GM23338 (cell line): ENCODE data around the gene MIGA1. TPM values are rescaled to one million over a fixed set of nuclear protein-coding genes. Genes with fewer than 3 reads are reported as not detected.

Experiments used
- ATAC-seq: fragments of 200-7000 bp; cut with Tn5 transposase; 3 replicates; pipeline ENCODE4 v1.9.1; 2020
- DNase-seq: peaks from one replicate; pipeline ENCODE4 v3.0.0-alpha.2; 2015; ENCODE audit warnings: low spot score
- H2AFZ ChIP-seq: fragments of 200-600 bp; sonication (generic); 2 replicates; pipeline ENCODE4 v1.8.0; 2016; ENCODE audit warnings: antibody characterized with exemption, mild to moderate bottlenecking, moderate library complexity
- H3F3A ChIP-seq: fragments of 200-600 bp; sonication (generic); replicated peaks from 2 replicates; pipeline ENCODE4 v1.8.0; 2017; ENCODE audit warnings: antibody characterized with exemption, mixed run types, low read depth
- H3K27ac ChIP-seq: fragments of 200-600 bp; sonication (generic); 2 replicates; pipeline ENCODE4 v1.6.1; 2016; ENCODE audit warnings: low read depth
- H3K27me3 ChIP-seq: fragments of 200-600 bp; sonication (generic); 2 replicates; pipeline ENCODE4 v1.8.0; 2016; ENCODE audit warnings: mild to moderate bottlenecking, mixed run types, moderate library complexity; ENCODE audit not compliant: insufficient read depth
- H3K36me3 ChIP-seq: fragments of 200-600 bp; sonication (generic); 2 replicates; pipeline ENCODE4 v1.8.0; 2016; ENCODE audit warnings: mild to moderate bottlenecking; ENCODE audit not compliant: insufficient read depth
- H3K4me1 ChIP-seq: fragments of 200-600 bp; sonication (generic); 2 replicates; pipeline ENCODE4 v1.8.0; 2016; ENCODE audit warnings: mild to moderate bottlenecking, moderate library complexity; ENCODE audit not compliant: insufficient read depth
- H3K4me2 ChIP-seq: fragments of 200-600 bp; sonication (generic); 2 replicates; pipeline ENCODE4 v1.7.1; 2017; ENCODE audit warnings: mixed run types
- H3K4me3 ChIP-seq: fragments of 200-600 bp; sonication (generic); 2 replicates; pipeline ENCODE4 v1.6.1; 2016; ENCODE audit warnings: mixed run types
- H3K79me2 ChIP-seq: fragments of 200-600 bp; sonication (generic); replicated peaks from 2 replicates; pipeline ENCODE4 v1.8.0; 2017; ENCODE audit warnings: mild to moderate bottlenecking; ENCODE audit not compliant: insufficient read depth
- H3K9me2 ChIP-seq: fragments of 200-600 bp; sonication (generic); 2 replicates; pipeline ENCODE4 v1.8.0; 2017; ENCODE audit not compliant: insufficient read depth
- H4K20me1 ChIP-seq: fragments of 200-600 bp; sonication (generic); replicated peaks from 2 replicates; pipeline ENCODE4 v1.8.0; 2017; ENCODE audit warnings: mild to moderate bottlenecking; ENCODE audit not compliant: insufficient read depth
- H3K27ac Mint-ChIP-seq: 2 replicates; pipeline ENCODE4 v1.8.0; 2020; ENCODE audit warnings: inconsistent platforms, mild to moderate bottlenecking, moderate library complexity, mixed read lengths
- H3K27me3 Mint-ChIP-seq: 3 replicates; pipeline ENCODE4 v1.8.0; 2022; ENCODE audit warnings: low read depth, mild to moderate bottlenecking, moderate library complexity, mixed read lengths, inconsistent platforms; ENCODE audit not compliant: insufficient read depth, poor library complexity
- H3K36me3 Mint-ChIP-seq: 3 replicates; pipeline ENCODE4 v1.8.0; 2021; ENCODE audit warnings: low read depth, mild to moderate bottlenecking, inconsistent platforms, moderate library complexity, mixed read lengths
- H3K4me1 Mint-ChIP-seq: 3 replicates; pipeline ENCODE4 v1.8.0; 2020; ENCODE audit warnings: mild to moderate bottlenecking, inconsistent platforms, mixed read lengths
- H3K4me3 Mint-ChIP-seq: 3 replicates; pipeline ENCODE4 v1.8.0; 2021; ENCODE audit warnings: moderate library complexity, mild to moderate bottlenecking, inconsistent platforms, mixed read lengths
- H3K9me3 Mint-ChIP-seq: 3 replicates; pipeline ENCODE4 v1.8.0; 2020; ENCODE audit warnings: moderate library complexity, mild to moderate bottlenecking, inconsistent platforms, mixed read lengths
- CREB1 ChIP-seq: fragments of 250-450 bp; sonication (Bioruptor Pico); IDR thresholded peaks from 2 replicates; pipeline ENCODE4 v1.5.0; 2020; ENCODE audit warnings: low read depth, mild to moderate bottlenecking, moderate library complexity
- EZH2phosphoT487 ChIP-seq: fragments of 200-600 bp; sonication (generic); IDR thresholded peaks from one replicate; pipeline ENCODE4 v1.8.1; 2018; ENCODE audit warnings: antibody characterized with exemption; ENCODE audit not compliant: unreplicated experiment
- JUNB ChIP-seq: IDR thresholded peaks from one replicate; pipeline ENCODE4 v1.6.1; 2016; ENCODE audit warnings: antibody characterized with exemption; ENCODE audit not compliant: unreplicated experiment
- STAT1 ChIP-seq: IDR thresholded peaks from one replicate; pipeline ENCODE4 v1.6.1; 2016; ENCODE audit warnings: antibody characterized with exemption; ENCODE audit not compliant: unreplicated experiment
- polyA plus RNA-seq: library from polyadenylated mRNA; unstranded; fragments of >200 nt; fragmentation: Nextera tagmentation; extraction: Ambion mirVana; gene quantifications from 2 replicates; pipeline ENCODE4 v1.2.1, GENCODE V29; 2016
- total RNA-seq: library from RNA; depleted of rRNA; stranded (reverse); fragments of >200 nt; shearing (Covaris generic); gene quantifications from 2 replicates; pipeline ENCODE4 v1.2.3, GENCODE V29; 2014
- TF ChIP-seq, protein P1 (sequence below): fragments of 250-450 bp; sonication (Bioruptor Pico); IDR thresholded peaks from 2 replicates; pipeline ENCODE4 v1.5.0; 2020; ENCODE audit warnings: mild to moderate bottlenecking, moderate library complexity
- TF ChIP-seq, protein P2 (sequence below): IDR thresholded peaks from 2 replicates; pipeline ENCODE4 v1.6.1; 2016; ENCODE audit warnings: antibody characterized with exemption

MIGA1 gene
- total and polyA plus RNA-seq, 2 experiments from 2014 or later: 3.4 to 7.5 TPM

DNA sequence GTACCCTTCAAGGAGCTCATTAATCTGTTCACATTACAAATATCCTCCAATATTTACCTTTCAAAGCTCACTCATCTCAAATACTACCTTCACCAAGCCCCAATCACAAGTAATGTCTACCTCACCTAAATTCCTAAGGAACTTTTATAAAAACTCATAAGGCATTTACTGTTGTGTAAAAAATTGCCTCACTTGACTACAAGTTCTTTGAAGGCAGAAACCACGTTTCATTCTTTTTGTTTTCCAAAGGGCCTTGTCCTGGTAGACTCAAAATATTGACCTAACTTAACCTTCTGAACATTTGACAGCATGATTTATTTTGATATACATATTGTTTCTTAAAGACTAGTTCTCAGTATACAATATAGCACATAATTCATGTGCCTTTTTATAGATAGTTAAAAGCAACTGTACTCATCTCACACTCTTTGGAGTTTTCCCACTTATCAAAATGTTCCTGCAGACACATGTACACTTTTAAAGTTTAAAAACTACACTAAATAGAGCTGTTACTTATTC is 22.3 kb upstream of the MIGA1 start:
- Histone ChIP-seq H4K20me1 (peaks cover 22% of the 10 kb centered on the region), H3K27ac (no peak overlapping the region)

More for the DNA sequence above, 22.3 kb upstream of the MIGA1 start:
- H3K4me3 ChIP-seq: no peak overlapping the region
- no peak for ATAC-seq
- H3K27me3 ChIP-seq: no peaks in the 10 kb centered on the region
- H3K36me3 ChIP-seq: no peaks in the 10 kb centered on the region
- Mint-ChIP-seq H3K9me3 (no peaks in the 10 kb centered on the region), H3K27me3 (peaks cover 2% of the 10 kb centered on the region), H3K36me3 (no peaks in the 10 kb centered on the region; the same call in 2 of the 3 replicates), H3K27ac (no peak overlapping the region), H3K4me3 (no peak overlapping the region; the same call in 2 of the 3 replicates), H3K4me1 (peaks cover 21% of the 10 kb centered on the region)
- H3K4me1 ChIP-seq: peaks cover 12% of the 10 kb centered on the region
- TF ChIP-seq STAT1 (no peak), JUNB (no peak), EZH2phosphoT487 (no peak), CREB1 (CRISPR knock-in tag) (no peak)
- TF ChIP-seq, protein P1, sequence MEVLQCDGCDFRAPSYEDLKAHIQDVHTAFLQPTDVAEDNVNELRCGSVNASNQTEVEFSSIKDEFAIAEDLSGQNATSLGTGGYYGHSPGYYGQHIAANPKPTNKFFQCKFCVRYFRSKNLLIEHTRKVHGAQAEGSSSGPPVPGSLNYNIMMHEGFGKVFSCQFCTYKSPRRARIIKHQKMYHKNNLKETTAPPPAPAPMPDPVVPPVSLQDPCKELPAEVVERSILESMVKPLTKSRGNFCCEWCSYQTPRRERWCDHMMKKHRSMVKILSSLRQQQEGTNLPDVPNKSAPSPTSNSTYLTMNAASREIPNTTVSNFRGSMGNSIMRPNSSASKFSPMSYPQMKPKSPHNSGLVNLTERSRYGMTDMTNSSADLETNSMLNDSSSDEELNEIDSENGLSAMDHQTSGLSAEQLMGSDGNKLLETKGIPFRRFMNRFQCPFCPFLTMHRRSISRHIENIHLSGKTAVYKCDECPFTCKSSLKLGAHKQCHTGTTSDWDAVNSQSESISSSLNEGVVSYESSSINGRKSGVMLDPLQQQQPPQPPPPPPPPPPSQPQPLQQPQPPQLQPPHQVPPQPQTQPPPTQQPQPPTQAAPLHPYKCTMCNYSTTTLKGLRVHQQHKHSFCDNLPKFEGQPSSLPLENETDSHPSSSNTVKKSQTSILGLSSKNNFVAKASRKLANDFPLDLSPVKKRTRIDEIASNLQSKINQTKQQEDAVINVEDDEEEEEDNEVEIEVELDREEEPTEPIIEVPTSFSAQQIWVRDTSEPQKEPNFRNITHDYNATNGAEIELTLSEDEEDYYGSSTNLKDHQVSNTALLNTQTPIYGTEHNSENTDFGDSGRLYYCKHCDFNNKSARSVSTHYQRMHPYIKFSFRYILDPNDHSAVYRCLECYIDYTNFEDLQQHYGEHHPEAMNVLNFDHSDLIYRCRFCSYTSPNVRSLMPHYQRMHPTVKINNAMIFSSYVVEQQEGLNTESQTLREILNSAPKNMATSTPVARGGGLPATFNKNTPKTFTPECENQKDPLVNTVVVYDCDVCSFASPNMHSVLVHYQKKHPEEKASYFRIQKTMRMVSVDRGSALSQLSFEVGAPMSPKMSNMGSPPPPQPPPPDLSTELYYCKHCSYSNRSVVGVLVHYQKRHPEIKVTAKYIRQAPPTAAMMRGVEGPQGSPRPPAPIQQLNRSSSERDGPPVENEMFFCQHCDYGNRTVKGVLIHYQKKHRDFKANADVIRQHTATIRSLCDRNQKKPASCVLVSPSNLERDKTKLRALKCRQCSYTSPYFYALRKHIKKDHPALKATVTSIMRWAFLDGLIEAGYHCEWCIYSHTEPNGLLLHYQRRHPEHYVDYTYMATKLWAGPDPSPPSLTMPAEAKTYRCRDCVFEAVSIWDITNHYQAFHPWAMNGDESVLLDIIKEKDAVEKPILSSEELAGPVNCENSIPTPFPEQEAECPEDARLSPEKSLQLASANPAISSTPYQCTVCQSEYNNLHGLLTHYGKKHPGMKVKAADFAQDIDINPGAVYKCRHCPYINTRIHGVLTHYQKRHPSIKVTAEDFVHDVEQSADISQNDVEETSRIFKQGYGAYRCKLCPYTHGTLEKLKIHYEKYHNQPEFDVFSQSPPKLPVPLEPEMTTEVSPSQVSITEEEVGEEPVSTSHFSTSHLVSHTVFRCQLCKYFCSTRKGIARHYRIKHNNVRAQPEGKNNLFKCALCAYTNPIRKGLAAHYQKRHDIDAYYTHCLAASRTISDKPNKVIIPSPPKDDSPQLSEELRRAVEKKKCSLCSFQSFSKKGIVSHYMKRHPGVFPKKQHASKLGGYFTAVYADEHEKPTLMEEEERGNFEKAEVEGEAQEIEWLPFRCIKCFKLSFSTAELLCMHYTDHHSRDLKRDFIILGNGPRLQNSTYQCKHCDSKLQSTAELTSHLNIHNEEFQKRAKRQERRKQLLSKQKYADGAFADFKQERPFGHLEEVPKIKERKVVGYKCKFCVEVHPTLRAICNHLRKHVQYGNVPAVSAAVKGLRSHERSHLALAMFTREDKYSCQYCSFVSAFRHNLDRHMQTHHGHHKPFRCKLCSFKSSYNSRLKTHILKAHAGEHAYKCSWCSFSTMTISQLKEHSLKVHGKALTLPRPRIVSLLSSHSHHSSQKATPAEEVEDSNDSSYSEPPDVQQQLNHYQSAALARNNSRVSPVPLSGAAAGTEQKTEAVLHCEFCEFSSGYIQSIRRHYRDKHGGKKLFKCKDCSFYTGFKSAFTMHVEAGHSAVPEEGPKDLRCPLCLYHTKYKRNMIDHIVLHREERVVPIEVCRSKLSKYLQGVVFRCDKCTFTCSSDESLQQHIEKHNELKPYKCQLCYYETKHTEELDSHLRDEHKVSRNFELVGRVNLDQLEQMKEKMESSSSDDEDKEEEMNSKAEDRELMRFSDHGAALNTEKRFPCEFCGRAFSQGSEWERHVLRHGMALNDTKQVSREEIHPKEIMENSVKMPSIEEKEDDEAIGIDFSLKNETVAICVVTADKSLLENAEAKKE (CRISPR knock-in tag): no peak
- TF ChIP-seq, protein P2, sequence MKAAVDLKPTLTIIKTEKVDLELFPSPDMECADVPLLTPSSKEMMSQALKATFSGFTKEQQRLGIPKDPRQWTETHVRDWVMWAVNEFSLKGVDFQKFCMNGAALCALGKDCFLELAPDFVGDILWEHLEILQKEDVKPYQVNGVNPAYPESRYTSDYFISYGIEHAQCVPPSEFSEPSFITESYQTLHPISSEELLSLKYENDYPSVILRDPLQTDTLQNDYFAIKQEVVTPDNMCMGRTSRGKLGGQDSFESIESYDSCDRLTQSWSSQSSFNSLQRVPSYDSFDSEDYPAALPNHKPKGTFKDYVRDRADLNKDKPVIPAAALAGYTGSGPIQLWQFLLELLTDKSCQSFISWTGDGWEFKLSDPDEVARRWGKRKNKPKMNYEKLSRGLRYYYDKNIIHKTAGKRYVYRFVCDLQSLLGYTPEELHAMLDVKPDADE: no peak
- H3K4me2 ChIP-seq: no peak overlapping the region
- H3K9me2 ChIP-seq: no peaks in the 10 kb centered on the region
- 0 out of 2 replicates have a peak, but pooled peaks cover 5% of the 10 kb centered on the region for H3F3A ChIP-seq
- no peak overlapping the region for H2AFZ ChIP-seq
- peaks cover 69% of the 10 kb centered on the region for H3K79me2 ChIP-seq
- no peak for DNase-seq
